ENCODE results near the gene BACE2. TPM values are rescaled to one million over a fixed set of nuclear protein-coding genes. Genes with fewer than 3 reads are reported as not detected.

The BACE2 gene
- total RNA-seq, 4 donors from 2014 or later: 23.9 to 59.4 (median 36.6) TPM

DNA sequence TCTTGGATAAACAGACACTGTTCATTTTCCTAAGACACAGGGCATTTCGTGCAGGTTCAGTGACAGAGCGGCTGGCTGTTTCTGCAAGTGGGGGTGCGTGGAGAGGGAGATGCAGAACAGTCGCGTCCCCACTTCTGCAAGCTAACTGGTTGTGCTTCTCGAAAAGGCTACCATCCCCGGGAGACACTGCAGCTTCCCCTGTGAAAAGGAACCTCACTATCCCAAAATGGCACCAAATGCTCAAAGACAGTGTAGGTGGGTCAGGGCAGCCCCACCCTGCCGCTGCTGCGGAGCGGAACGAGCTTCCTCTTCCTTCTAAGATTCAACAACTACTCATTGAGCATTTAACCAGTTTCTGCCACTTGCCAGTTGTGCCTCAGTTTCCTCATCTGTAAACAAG lies 19.2 kb upstream of the BACE2 start:
- no peak for DNase-seq (ENCODE audit: low spot score in 2 of 2)
- Histone ChIP-seq H3K4me3 (no peak overlapping the region), H3K27me3 (peaks cover 6% of the 10 kb centered on the region), H3K27ac (no peak overlapping the region), H3K9me3 (no peaks in the 10 kb centered on the region), H3K4me1 (no peaks in the 10 kb centered on the region), H3K36me3 (no peaks in the 10 kb centered on the region)
- TF ChIP-seq EP300 (IDR thresholded peaks at IDR 0.05) (no peak), POLR2A (IDR thresholded peaks at IDR 0.05) (no peak), POLR2AphosphoS5 (IDR thresholded peaks at IDR 0.05) (no peak)
- TF ChIP-seq, protein P1, sequence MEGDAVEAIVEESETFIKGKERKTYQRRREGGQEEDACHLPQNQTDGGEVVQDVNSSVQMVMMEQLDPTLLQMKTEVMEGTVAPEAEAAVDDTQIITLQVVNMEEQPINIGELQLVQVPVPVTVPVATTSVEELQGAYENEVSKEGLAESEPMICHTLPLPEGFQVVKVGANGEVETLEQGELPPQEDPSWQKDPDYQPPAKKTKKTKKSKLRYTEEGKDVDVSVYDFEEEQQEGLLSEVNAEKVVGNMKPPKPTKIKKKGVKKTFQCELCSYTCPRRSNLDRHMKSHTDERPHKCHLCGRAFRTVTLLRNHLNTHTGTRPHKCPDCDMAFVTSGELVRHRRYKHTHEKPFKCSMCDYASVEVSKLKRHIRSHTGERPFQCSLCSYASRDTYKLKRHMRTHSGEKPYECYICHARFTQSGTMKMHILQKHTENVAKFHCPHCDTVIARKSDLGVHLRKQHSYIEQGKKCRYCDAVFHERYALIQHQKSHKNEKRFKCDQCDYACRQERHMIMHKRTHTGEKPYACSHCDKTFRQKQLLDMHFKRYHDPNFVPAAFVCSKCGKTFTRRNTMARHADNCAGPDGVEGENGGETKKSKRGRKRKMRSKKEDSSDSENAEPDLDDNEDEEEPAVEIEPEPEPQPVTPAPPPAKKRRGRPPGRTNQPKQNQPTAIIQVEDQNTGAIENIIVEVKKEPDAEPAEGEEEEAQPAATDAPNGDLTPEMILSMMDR (IDR thresholded peaks at IDR 0.05): no peak
- WGBS: 87% methylated on average over 11 of the region's 11 CpGs

DNA sequence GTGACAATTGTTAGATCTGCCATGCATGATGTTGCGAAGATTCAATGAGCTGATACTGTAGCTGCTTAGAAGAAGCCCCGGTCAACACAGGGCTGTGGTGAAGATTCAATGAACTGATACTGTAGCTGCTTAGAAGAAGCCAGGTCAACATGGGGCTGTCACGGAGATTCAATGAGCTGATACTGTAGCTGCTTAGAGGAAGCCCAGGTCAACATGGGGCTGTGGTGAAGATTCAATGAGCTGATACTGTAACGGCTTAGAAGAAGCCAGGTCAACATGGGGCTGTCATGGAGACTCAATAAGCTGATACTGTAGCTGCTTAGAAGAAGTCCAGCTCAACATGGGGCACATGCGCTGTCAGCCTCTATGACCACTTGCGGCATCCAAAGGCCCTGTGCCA lies 18.8 kb upstream of the BACE2 start:
- peaks cover 6% of the 10 kb centered on the region for H3K27me3 ChIP-seq
- no peak overlapping the region for H3K4me3 ChIP-seq
- H3K27ac ChIP-seq: no peak overlapping the region
- no peaks in the 10 kb centered on the region for H3K4me1 ChIP-seq
- DNase-seq (ENCODE audit: low spot score in 2 of 2): no peak
- no peaks in the 10 kb centered on the region for H3K9me3 ChIP-seq
- H3K36me3 ChIP-seq: no peaks in the 10 kb centered on the region
- 69% methylated on average over 6 of the region's 6 CpGs for WGBS
- no peak for TF ChIP-seq POLR2A (IDR thresholded peaks at IDR 0.05)
- no peak for TF ChIP-seq POLR2AphosphoS5 (IDR thresholded peaks at IDR 0.05)
- no peak for TF ChIP-seq EP300 (IDR thresholded peaks at IDR 0.05)
- TF ChIP-seq, protein P1 (IDR thresholded peaks at IDR 0.05): no peak

DNA sequence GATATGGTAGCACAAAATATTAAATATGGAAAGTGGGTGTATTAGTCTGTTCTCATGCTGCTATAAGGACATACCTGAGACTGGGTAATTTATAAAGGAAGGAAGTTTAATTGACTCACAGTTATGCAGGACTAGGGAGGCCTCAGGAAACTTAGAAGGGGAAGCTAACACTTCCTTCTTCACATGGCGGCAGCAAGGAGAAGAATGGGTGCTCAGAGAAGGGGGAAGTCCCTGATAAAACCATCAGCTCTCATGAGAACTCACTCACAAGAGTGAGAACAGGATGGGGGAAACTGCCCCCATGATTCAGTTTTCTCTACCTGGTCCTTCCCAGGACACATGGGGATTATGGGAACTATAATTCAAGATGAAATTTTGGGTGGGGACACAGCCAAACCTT lies 15.8 kb upstream of the BACE2 start:
- TF ChIP-seq POLR2AphosphoS5 (IDR thresholded peaks at IDR 0.05): no peak
- TF ChIP-seq, protein P1 (IDR thresholded peaks at IDR 0.05): no peak
- TF ChIP-seq POLR2A (IDR thresholded peaks at IDR 0.05): no peak
- no peak for TF ChIP-seq EP300 (IDR thresholded peaks at IDR 0.05)
- Histone ChIP-seq H3K4me1 (no peaks in the 10 kb centered on the region), H3K9me3 (no peaks in the 10 kb centered on the region), H3K27me3 (peaks cover 6% of the 10 kb centered on the region), H3K27ac (no peak overlapping the region), H3K4me3 (no peak overlapping the region), H3K36me3 (no peaks in the 10 kb centered on the region)
- 15% methylated on average over 1 of the region's 1 CpG for WGBS
- DNase-seq (ENCODE audit: low spot score in 2 of 2): no peak

DNA sequence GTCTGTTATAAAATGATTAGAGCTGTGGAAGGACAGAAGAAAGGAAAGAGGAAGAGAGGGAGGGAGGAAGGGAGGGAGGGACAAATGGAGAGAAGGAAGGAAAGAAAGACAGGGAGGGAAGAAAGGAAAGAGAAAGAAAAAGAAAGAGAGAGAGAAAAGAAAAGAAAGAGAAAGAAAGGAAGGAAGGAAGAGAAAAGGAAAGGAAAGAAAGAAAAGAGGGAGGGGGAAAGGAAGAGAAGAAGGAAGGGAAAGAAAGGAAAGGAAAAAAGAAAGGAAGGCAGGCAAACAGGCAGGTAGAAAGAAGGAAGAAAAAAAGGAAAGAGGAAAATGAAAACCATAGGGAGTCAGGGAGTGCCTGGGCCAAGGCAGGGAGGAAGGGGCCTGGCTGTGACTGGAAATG lies 14.5 kb upstream of the BACE2 start:
- Histone ChIP-seq H3K36me3 (no peaks in the 10 kb centered on the region), H3K4me1 (no peaks in the 10 kb centered on the region), H3K9me3 (no peaks in the 10 kb centered on the region), H3K27ac (no peak overlapping the region), H3K27me3 (peaks cover 6% of the 10 kb centered on the region), H3K4me3 (no peak overlapping the region)
- no peak for DNase-seq (ENCODE audit: low spot score in 2 of 2)
- TF ChIP-seq POLR2A (IDR thresholded peaks at IDR 0.05) (no peak), EP300 (IDR thresholded peaks at IDR 0.05) (no peak), POLR2AphosphoS5 (IDR thresholded peaks at IDR 0.05) (no peak)
- TF ChIP-seq, protein P1 (IDR thresholded peaks at IDR 0.05): no peak

DNA sequence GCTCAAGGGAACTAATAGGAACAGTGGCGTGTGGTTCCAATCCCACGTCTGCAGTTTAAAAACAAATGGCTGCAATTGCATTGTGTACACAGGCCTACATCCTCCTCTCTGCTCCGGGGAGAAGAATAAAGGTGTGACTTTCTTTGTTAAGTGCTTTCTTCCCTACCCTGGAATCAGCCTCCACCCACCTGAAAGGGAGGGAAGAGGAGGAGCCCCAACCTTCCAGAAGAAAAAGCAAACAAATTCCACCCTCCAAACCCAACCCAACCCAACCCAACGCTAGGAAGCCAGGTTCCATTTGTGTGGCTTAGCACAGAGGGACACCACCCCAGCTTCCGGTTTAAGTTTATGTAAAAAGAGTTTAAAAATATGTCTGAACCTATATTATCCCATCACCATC lies 11.8 kb upstream of the BACE2 start:
- H3K9me3 ChIP-seq: no peaks in the 10 kb centered on the region
- H3K27me3 ChIP-seq: no peaks in the 10 kb centered on the region
- DNase-seq (ENCODE audit: low spot score in 2 of 2): no peak
- H3K4me3 ChIP-seq: no peak overlapping the region
- no peaks in the 10 kb centered on the region for H3K36me3 ChIP-seq
- TF ChIP-seq EP300 (IDR thresholded peaks at IDR 0.05): no peak
- TF ChIP-seq, protein P1 (IDR thresholded peaks at IDR 0.05): no peak
- TF ChIP-seq POLR2A (IDR thresholded peaks at IDR 0.05): no peak
- TF ChIP-seq POLR2AphosphoS5 (IDR thresholded peaks at IDR 0.05): no peak
- no peaks in the 10 kb centered on the region for H3K4me1 ChIP-seq
- 60% methylated on average over 5 of the region's 5 CpGs for WGBS
- no peak overlapping the region for H3K27ac ChIP-seq

Data from suprapubic skin (tissue), 4 donors.